GM21447 (cell line): Measurements from ENCODE around the gene PLCXD3.

Experiments
- ATAC-seq: cut with Tn5 transposase; IDR thresholded peaks from one replicate; pipeline ENCODE4 v1.9.1; 2021; ENCODE audit not compliant: unreplicated experiment

PLCXD3 gene, protein sequence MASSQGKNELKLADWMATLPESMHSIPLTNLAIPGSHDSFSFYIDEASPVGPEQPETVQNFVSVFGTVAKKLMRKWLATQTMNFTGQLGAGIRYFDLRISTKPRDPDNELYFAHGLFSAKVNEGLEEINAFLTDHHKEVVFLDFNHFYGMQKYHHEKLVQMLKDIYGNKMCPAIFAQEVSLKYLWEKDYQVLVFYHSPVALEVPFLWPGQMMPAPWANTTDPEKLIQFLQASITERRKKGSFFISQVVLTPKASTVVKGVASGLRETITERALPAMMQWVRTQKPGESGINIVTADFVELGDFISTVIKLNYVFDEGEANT

DNA sequence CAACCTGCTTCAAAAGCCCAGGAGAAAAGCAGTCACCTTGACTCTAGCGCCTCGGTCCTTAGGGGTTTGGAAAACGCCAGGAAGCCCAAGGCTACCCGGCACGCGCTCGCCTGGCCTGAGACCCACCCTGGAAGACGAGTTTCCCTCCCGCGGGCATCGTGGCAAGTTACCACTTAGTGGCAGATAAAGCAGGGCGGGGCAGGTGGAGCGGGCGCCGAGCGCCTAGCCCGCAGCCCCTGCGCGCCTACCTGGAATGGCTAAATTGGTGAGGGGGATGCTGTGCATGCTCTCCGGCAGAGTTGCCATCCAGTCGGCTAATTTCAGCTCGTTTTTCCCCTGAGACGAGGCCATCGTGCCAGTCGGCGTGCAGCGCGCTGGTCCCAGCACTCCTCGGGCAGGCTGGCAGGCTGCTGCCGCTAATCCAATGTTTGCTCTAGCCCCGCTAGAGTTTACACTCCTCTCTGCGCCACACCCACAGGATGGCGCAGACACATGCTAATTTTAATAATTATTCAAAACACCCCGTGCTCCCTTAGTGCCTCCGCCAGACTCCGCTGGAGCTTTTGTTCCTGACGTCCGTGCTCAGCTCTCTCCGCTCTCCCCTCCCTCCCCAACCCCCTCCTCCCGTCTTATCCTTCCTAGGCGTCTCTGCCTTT, at the start of gene PLCXD3:
TSS of gene PLCXD3 (minus strand) at position 426 of the 656 bp plus-strand sequence. CDS start at position 351, 75 bp downstream.
- no peak for ATAC-seq

GRCh38 chr5:41559184-41559583, 48.8 kb upstream of the PLCXD3 start:
- ATAC-seq = no peak

DNA sequence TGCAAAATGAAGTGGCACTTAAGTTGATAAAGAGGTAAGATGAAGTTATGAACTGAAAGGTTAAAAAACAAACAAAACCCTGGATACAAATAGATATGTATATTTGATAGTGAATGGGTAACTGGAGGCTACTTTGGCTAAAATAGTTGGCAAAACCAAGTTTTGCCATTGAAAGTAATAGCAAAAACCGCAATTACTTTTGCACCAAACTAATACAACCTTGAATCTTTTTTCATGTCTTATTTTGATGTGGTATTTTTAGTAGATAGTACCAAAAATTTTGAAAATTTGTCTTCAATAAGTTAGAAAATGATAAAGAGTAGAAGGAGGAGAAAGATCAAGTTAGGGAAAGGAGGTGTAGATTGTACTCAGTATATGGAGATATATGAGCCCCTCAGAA, 47.9 kb upstream of the PLCXD3 start:
- ATAC-seq = no peak

DNA sequence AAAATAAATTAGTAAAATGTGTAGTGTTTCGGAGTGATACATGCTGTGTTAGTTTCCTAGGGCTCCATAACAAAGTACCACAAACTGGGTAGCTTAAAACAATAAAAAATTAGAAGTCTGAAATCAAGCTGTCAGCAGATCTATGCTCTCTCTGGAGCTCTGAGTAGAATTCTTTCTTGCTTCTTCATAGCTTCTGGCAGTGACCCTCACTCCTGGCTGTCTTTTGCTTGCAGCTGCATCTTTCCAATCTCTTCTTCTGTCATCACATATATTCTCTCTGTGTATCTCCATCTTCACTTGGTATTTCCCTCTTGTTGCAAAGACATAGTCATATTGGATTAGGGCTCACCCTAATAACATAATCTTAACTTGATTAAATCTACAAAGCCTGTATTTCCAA, 37.6 kb upstream of the PLCXD3 start:
- ATAC-seq = no peak

GRCh38 chr5:41542183-41542582, 31.8 kb upstream of the PLCXD3 start:
- no peak for ATAC-seq

GRCh38 chr5:41539454-41539853, 29.1 kb upstream of the PLCXD3 start:
- no peak for ATAC-seq

- ATAC-seq = no peak
These were observed 27.2 kb upstream of the PLCXD3 start for GRCh38 chr5:41537581-41537980.

- ATAC-seq = no peak
These were observed 22.1 kb upstream of the PLCXD3 start for GRCh38 chr5:41532485-41532884.

DNA sequence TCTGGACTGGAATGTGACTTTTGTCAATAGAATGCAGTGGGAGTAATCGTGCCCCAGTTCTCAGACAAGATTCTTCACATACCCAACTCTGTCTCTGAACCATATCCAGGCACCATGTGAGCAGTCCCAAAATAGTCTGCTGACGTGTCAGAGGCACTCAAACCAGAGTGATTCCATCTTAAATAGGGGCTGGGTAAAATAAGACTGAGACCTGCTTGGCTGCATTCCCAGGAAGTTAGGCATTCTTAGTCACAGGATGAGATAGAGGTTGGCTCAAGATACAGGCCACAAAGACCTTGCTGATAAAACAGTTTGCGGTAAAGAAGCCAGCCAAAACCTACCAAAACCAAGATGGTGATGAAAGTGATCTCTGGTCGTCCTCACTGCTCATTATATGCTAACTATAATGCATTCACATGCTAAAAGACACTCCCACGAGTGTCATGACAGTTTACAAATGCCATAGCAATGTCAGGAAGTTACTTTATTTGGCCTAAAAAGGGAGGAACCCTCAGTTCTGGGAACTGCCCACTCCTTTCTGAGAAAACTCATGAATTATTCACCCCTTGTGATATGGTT, 16.9 kb upstream of the PLCXD3 start:
- ATAC-seq = no peak

- ATAC-seq = no peak
These were observed 16.3 kb upstream of the PLCXD3 start for GRCh38 chr5:41526699-41527098.

DNA sequence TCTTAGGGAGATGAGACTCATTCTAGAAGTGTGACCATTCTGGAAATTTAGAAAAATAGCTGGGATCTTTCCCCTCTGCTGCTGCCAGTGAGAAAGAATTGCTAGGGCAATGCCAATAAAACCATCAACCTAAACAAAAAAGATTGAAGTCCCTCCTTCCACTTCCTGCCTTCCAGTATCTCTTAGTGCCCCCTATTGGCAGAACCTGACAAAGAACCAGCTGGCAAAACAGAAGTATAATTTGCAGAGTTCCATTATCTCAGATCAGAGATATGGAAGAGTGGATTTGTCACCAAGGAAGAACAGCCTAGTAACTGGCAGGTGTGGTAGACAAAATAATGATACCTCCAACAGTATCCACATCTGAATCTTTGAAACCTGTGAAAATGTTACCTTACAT, 13.8 kb upstream of the PLCXD3 start:
- ATAC-seq = no peak

GRCh38 chr5:41522193-41522786, 11.9 kb upstream of the PLCXD3 start:
- ATAC-seq = no peak

DNA sequence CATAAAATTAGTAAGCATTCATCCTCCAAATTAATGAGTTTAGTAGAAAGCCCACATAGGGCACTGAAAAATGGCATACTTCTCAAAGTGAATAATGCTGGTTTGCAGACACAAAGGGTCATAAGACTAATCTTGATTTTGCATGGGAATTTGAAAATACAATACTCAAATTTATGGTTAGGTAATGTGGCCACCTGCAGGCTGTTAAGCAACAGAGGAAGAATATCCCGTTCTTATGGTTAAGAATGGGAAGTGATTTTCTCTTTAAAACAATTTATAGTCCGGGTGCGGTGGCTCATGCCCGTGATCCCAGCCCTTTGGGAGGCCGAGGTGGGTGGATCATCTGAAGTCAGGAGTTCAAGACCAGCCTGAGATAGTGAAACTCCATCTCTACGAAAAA, 9.4 kb upstream of the PLCXD3 start:
- ATAC-seq = no peak

DNA sequence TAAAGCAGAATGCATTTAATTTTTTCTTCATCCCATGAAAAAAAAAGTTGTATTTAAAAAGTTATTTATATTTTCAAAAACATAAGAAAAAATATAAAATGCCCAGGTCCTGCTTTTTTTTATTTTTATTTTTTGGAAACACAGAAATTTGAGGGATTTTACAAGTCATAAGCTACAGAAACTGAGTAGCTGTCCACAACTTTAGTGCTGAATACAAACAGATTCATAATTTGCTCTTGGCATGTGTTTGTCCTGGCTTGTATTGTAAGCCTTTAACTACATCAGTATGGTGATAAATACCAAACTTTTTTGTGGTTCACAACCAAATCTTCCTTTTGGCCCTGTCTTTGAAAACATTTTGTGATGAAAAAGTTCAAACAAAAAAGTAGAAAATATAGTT, 7.5 kb upstream of the PLCXD3 start:
- no peak for ATAC-seq

- ATAC-seq = no peak
These were observed 840 bp upstream of the PLCXD3 start for GRCh38 chr5:41511241-41511640.

GRCh38 chr5:41509399-41510175, 814 bp downstream of the PLCXD3 start:
- no peak for ATAC-seq

GRCh38 chr5:41508696-41509398, 1.6 kb downstream of the PLCXD3 start:
- ATAC-seq = no peak

DNA sequence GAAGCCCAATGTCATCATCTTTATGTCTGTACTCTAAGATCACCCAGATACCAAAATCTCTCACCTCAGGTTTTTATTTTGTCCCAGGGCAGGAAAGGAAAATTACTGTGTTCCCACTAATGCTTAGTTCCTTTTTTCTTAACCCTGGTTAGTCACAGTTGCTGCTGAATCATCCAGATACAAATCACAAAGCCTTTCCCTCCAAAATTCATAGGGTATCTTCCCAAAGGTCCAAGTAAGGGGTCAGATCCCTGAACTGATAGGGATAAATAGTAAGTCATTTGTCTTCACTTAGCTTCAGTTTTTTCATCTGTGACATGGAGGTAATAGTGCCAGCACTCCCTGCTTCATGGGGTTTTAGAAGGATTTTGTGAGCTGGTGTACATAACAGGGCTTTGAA, 2.2 kb downstream of the PLCXD3 start:
- ATAC-seq = no peak

DNA sequence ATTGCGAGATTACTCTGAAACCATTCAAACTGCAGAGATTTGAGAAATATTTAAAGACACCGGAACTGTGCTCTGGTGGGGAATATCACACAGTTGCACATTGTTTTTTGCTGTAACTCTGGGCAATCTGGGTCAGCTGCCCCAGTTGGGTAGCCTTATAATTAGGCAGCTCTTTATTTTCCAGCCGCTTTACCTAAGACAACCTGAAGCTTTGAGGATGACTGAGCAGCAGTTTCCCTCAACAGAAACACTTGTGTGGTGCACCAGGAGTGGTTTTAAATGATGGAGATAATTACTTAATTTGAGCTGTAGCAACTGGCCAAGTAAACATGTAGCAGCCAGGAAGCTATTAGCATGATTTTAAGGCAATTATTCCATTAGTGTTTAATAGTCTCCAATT, 2.9 kb downstream of the PLCXD3 start:
- no peak for ATAC-seq

DNA sequence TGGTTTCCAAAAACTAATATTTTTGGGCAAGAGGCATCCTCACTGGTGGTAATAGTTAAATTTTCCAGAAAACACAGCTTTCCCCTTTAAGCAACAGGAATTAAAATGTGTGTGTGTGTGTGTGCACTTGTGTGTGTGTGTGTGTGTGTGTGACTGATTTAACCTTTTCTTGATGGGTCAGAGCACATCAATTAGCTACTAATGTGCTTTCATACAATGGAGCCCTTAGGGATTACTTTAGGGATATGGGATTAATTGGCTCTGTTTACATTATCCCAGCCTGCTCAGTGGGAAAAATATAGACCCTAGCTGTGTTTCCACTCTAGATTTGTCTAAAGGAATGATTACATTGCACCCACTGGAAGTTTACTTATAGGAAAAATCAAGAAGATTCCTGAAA, 6.5 kb downstream of the PLCXD3 start:
- ATAC-seq = no peak

DNA sequence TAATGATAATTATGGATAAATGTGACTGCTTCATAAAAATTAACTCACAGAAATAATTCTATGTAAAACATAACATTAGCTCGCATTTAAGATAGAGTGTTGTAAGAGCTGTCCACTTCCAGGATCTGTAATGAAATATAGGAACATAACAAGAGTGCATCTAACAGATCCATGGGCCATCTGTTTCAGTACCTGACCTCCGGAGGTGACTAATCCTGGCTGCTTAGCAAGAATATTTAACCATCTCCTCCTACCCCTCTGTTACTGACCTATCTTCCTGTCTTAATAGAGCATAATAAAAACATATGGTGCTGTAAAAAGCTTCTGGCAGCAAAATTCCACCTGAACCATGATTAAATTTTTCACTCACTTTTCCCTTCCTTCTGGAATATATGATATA, 7.1 kb downstream of the PLCXD3 start:
- no peak for ATAC-seq
